Fibroblast of lung (primary cell): ENCODE measurements around the gene CFB. TPM values are rescaled to one million over a fixed set of nuclear protein-coding genes. Genes with fewer than 3 reads are reported as not detected.

Source experiments
- DNase-seq, 2 donors: peaks; one replicate each; pipeline versions ENCODE4 v3.0.0 to v3.0.0-alpha.2; 2010; ENCODE audit warnings: low read depth in 2 of 2
- H2AFZ ChIP-seq: 2 replicates; pipeline ENCODE4 v1.5.1; 2012; ENCODE audit warnings: low read length, control low read depth, inconsistent platforms
- H3K27ac ChIP-seq: 2 replicates; pipeline ENCODE4 v1.5.1; 2011; ENCODE audit warnings: low read length, control low read depth; ENCODE audit not compliant: insufficient read depth
- H3K27me3 ChIP-seq: 2 replicates; pipeline ENCODE4 v1.5.1; 2011; ENCODE audit warnings: mild to moderate bottlenecking, low read length; ENCODE audit not compliant: control insufficient read depth, insufficient read depth
- H3K36me3 ChIP-seq: 2 replicates; pipeline ENCODE4 v1.5.1; 2011; ENCODE audit warnings: low read length; ENCODE audit not compliant: control insufficient read depth, insufficient read depth
- H3K4me1 ChIP-seq: 2 replicates; pipeline ENCODE4 v1.5.1; 2011; ENCODE audit warnings: low read length; ENCODE audit not compliant: control insufficient read depth, insufficient read depth; ENCODE audit errors: extremely low read depth
- H3K4me2 ChIP-seq: 2 replicates; pipeline ENCODE4 v1.5.1; 2011; ENCODE audit warnings: low read length, control low read depth; ENCODE audit not compliant: insufficient read depth; ENCODE audit errors: extremely low read depth
- H3K4me3 ChIP-seq, 4 experiments: fragments of 200-600 bp in 1 of 4; sonication (generic) in 1 of 4; replicated peaks in 1 of 4; 2 replicates each; pipeline ENCODE4 v1.5.1; 2011 to 2016; ENCODE audit warnings: low read length in 4 of 4, low read depth in 3 of 4, mild to moderate bottlenecking in 3 of 4, control low read depth in 2 of 4, inconsistent platforms in 1 of 4, mixed read lengths in 1 of 4; ENCODE audit not compliant: insufficient read depth in 1 of 4; ENCODE audit errors: control extremely low read depth in 1 of 4
- H3K79me2 ChIP-seq: 2 replicates; pipeline ENCODE4 v1.5.1; 2012; ENCODE audit warnings: mild to moderate bottlenecking, low read length, inconsistent platforms; ENCODE audit not compliant: control insufficient read depth, insufficient read depth
- H3K9ac ChIP-seq: 2 replicates; pipeline ENCODE4 v1.5.1; 2011; ENCODE audit warnings: mild to moderate bottlenecking, low read length, control low read depth; ENCODE audit not compliant: insufficient read depth
- H3K9me3 ChIP-seq: 2 replicates; pipeline ENCODE4 v1.5.1; 2012; ENCODE audit warnings: low read depth, low read length; ENCODE audit not compliant: control insufficient read depth, insufficient read depth
- H4K20me1 ChIP-seq: 2 replicates; pipeline ENCODE4 v1.5.1; 2011; ENCODE audit warnings: low read length; ENCODE audit not compliant: control insufficient read depth, insufficient read depth; ENCODE audit errors: extremely low read depth
- CTCF ChIP-seq, 2 donors: IDR thresholded peaks in 1 of 2; conservative IDR thresholded peaks in 1 of 2; 1 replicate in 1 of 2; 2 replicates in 1 of 2; pipeline ENCODE4 v1.5.1; 2011 to 2012; ENCODE audit warnings: low read length in 2 of 2, control low read depth in 1 of 2, inconsistent platforms in 1 of 2, low read depth in 1 of 2, mild to moderate bottlenecking in 1 of 2
- EZH2 ChIP-seq: IDR thresholded peaks from 2 replicates; pipeline ENCODE4 v1.5.1; 2012; ENCODE audit warnings: low read length, control low read depth, mild to moderate bottlenecking; ENCODE audit errors: missing control alignments
- polyA plus RNA-seq, 2 donors: library from polyadenylated mRNA; depleted of rRNA in 1 of 2; stranded (reverse) in 1 of 2; unstranded in 1 of 2; fragments of >200 nt; gene quantifications; 2 replicates each; pipeline ENCODE4 v1.2.1, GENCODE V29; 2011 to 2012; ENCODE audit warnings: missing spikeins in 1 of 2
- total RNA-seq: library from RNA; depleted of rRNA; stranded (reverse); fragments of >200 nt; gene quantifications from 2 replicates; pipeline ENCODE4 v1.2.1, GENCODE V29; 2014

The CFB gene
- total and polyA plus RNA-seq, 2 donors (not counting 1 experiment from before 2014, with no cell fraction given) = 21.7 to 62.9 TPM

GRCh38 chr6:31970604-31971271 lies 24.8 kb downstream of the CFB start:
- H4K20me1 ChIP-seq = no peaks in the 10 kb centered on the region
- no peaks in the 10 kb centered on the region for H3K27me3 ChIP-seq
- no peak for TF ChIP-seq EZH2
- TF ChIP-seq CTCF (conservative IDR thresholded peaks at IDR 0.05 in 1 of 2, IDR thresholded peaks at IDR 0.05 in 1 of 2; ENCODE audit: low read depth in 1 of 2, low read length in 2 of 2) = no peak
- H3K27ac ChIP-seq = peak overlapping the region; percentile 100
- peaks cover 27% of the 10 kb centered on the region for H3K36me3 ChIP-seq
- H3K9ac ChIP-seq = peak overlapping the region; percentile 98
- peak overlapping the region; percentile 91 for H3K4me2 ChIP-seq
- peaks cover 18% of the 10 kb centered on the region for H3K4me1 ChIP-seq
- H2AFZ ChIP-seq = no peak overlapping the region
- H3K4me3 ChIP-seq = peak overlapping the region; percentile 84 to 97 (median 94)
- no peaks in the 10 kb centered on the region for H3K9me3 ChIP-seq
- H3K79me2 ChIP-seq = peaks cover 33% of the 10 kb centered on the region
- no peak for DNase-seq

GRCh38 chr6:31971279-31971992 lies 25.5 kb downstream of the CFB start:
- H3K9ac ChIP-seq = peak overlapping the region; percentile 98
- H3K4me2 ChIP-seq = peak overlapping the region; percentile 91
- no peaks in the 10 kb centered on the region for H3K27me3 ChIP-seq
- H3K4me1 ChIP-seq = peaks cover 18% of the 10 kb centered on the region
- no peaks in the 10 kb centered on the region for H4K20me1 ChIP-seq
- H3K27ac ChIP-seq = peak overlapping the region; percentile 100
- peak overlapping the region; percentile 27 for H2AFZ ChIP-seq
- H3K4me3 ChIP-seq = peak overlapping the region; percentile 84 to 97 (median 94)
- no peak for TF ChIP-seq EZH2
- DNase-seq = no peak
- no peaks in the 10 kb centered on the region for H3K9me3 ChIP-seq
- H3K36me3 ChIP-seq = peaks cover 24% of the 10 kb centered on the region
- H3K79me2 ChIP-seq = peaks cover 33% of the 10 kb centered on the region

- Histone ChIP-seq H3K9ac (peak within 1 kb of the TSS; percentile 98), H3K27me3 (no peaks in the 10 kb centered on the region), H2AFZ (peak within 1 kb of the TSS; percentile 66), H3K4me1 (peaks cover 18% of the 10 kb centered on the region), H3K79me2 (peaks cover 33% of the 10 kb centered on the region), H4K20me1 (no peaks in the 10 kb centered on the region), H3K27ac (peak within 1 kb of the TSS; percentile 100), H3K9me3 (no peaks in the 10 kb centered on the region), H3K4me2 (peak within 1 kb of the TSS; percentile 91), H3K4me3 (peak within 1 kb of the TSS; percentile 84 to 97 (median 94)), H3K36me3 (peaks cover 24% of the 10 kb centered on the region)
- TF ChIP-seq CTCF (conservative IDR thresholded peaks at IDR 0.05 in 1 of 2, IDR thresholded peaks at IDR 0.05 in 1 of 2; ENCODE audit: low read depth in 1 of 2, low read length in 2 of 2) (no peak), EZH2 (no peak)
- peak; percentile 99 for DNase-seq
Observed at GRCh38 chr6:31971993-31972708, 26.3 kb downstream of the CFB start, which contains the start of gene DXO. Gene DXO, minus strand, starts transcription at chr6:31972138. Its CDS starts 463 bp downstream, at chr6:31971675.
